NB4 (cell line): ENCODE results near the gene CAMTA1.

Source experiments
- CTCF ChIP-seq: IDR thresholded peaks from one replicate; pipeline ENCODE4 v1.5.1; 2012; ENCODE audit warnings: low read depth, low read length
- MAX ChIP-seq: IDR thresholded peaks from 2 replicates; pipeline ENCODE4 v1.6.1; 2011; ENCODE audit warnings: low read depth, low read length
- MYC ChIP-seq: IDR thresholded peaks from 2 replicates; pipeline ENCODE4 v1.6.1; 2011; ENCODE audit warnings: low read depth, low read length

- TF ChIP-seq CTCF = no peak
- TF ChIP-seq MAX = no peak
- no peak for TF ChIP-seq MYC
These were observed 367.4 kb downstream of the CAMTA1 start for GRCh38 chr1:7152655-7153054.
